HEK293 (cell line): ENCODE results near the gene DNAH8.

ENCODE experiments used
- CTCF ChIA-PET: fragments of 350-600 bp; formaldehyde crosslinking; extraction: SDS; loops from one replicate; lab custom pipeline; 2021; ENCODE audit warnings: antibody characterized with exemption; lab: Yijun Ruan, JAX
- POLR2A ChIA-PET: fragments of 300-600 bp; formaldehyde crosslinking; extraction: SDS; loops from one replicate; lab custom pipeline; 2020; ENCODE audit warnings: antibody characterized with exemption, inconsistent platforms; lab: Yijun Ruan, JAX
- H3K27ac ChIP-seq: fragments of 200-500 bp; sonication (Bioruptor generic); 2 replicates; pipeline ENCODE4 v1.5.1; 2014; ENCODE audit warnings: low read depth, low read length, control low read depth, inconsistent platforms; ENCODE audit errors: extremely low read depth
- H3K36me3 ChIP-seq, 2 experiments: fragments of 200-500 bp in 1 of 2; sonication (Bioruptor generic) in 1 of 2; 1 replicate in 1 of 2; 2 replicates in 1 of 2; pipeline ENCODE4 v1.5.1; 2014 to 2017; ENCODE audit warnings: inconsistent platforms in 2 of 2, low read length in 2 of 2; ENCODE audit not compliant: control insufficient read depth in 2 of 2, insufficient read depth in 1 of 2
- H3K4me1 ChIP-seq: fragments of 200-500 bp; sonication (Bioruptor generic); 2 replicates; pipeline ENCODE4 v1.5.1; 2014; ENCODE audit warnings: mild to moderate bottlenecking, low read length, inconsistent platforms; ENCODE audit not compliant: control insufficient read depth, insufficient read depth
- H3K4me3 ChIP-seq: 2 replicates; pipeline ENCODE4 v1.5.1; 2011; ENCODE audit warnings: low read depth, mild to moderate bottlenecking, control low read depth, low read length, moderate library complexity
- H3K9me3 ChIP-seq: fragments of 200-500 bp; sonication (Bioruptor generic); 2 replicates; pipeline ENCODE4 v1.5.1; 2014; ENCODE audit warnings: low read depth, low read length, inconsistent platforms; ENCODE audit not compliant: control insufficient read depth, insufficient read depth
- KLF10 ChIP-seq: fragments of 450-650 bp; IDR thresholded peaks from 2 replicates; pipeline ENCODE4 v1.5.1; 2018; ENCODE audit warnings: missing biosample characterization, mild to moderate bottlenecking, missing genetic modification characterization
- SALL2 ChIP-seq: fragments of 450-650 bp; formaldehyde crosslinking; IDR thresholded peaks from 2 replicates; pipeline ENCODE4 v1.5.0; 2017; ENCODE audit warnings: missing biosample characterization, mild to moderate bottlenecking, missing genetic modification characterization, borderline replicate concordance
- YY1 ChIP-seq: fragments of 450-650 bp; formaldehyde crosslinking; IDR thresholded peaks from 2 replicates; pipeline ENCODE4 v1.5.1; 2018; ENCODE audit warnings: missing biosample characterization, missing genetic modification characterization
- ZBTB21 ChIP-seq: fragments of 450-650 bp; formaldehyde crosslinking; IDR thresholded peaks from 2 replicates; pipeline ENCODE4 v1.5.1; 2017; ENCODE audit warnings: missing biosample characterization, missing genetic modification characterization
- ZBTB48 ChIP-seq: fragments of 450-650 bp; formaldehyde crosslinking; IDR thresholded peaks from 2 replicates; pipeline ENCODE4 v1.5.1; 2016; ENCODE audit warnings: missing biosample characterization, missing genetic modification characterization
- ZBTB8A ChIP-seq: fragments of 450-650 bp; formaldehyde crosslinking; IDR thresholded peaks from 2 replicates; pipeline ENCODE4 v1.5.1; 2016; ENCODE audit warnings: missing biosample characterization, missing genetic modification characterization
- ZNF121 ChIP-seq: fragments of 450-650 bp; formaldehyde crosslinking; IDR thresholded peaks from 2 replicates; pipeline ENCODE4 v1.5.1; 2016; ENCODE audit warnings: missing biosample characterization, missing genetic modification characterization
- ZNF16 ChIP-seq: fragments of 450-650 bp; formaldehyde crosslinking; IDR thresholded peaks from 2 replicates; pipeline ENCODE4 v1.5.1; 2016; ENCODE audit warnings: low read depth, missing biosample characterization, missing genetic modification characterization
- ZNF311 ChIP-seq: fragments of 450-650 bp; formaldehyde crosslinking; IDR thresholded peaks from 2 replicates; pipeline ENCODE4 v1.5.1; 2017; ENCODE audit warnings: missing biosample characterization, missing genetic modification characterization, borderline replicate concordance
- ZNF423 ChIP-seq: fragments of 450-650 bp; formaldehyde crosslinking; IDR thresholded peaks from 2 replicates; pipeline ENCODE4 v1.5.1; 2016; ENCODE audit warnings: missing biosample characterization, missing genetic modification characterization
- ZNF518A ChIP-seq: fragments of 450-650 bp; formaldehyde crosslinking; conservative IDR thresholded peaks from 2 replicates; pipeline ENCODE4 v1.5.1; 2016; ENCODE audit warnings: low read depth, missing biosample characterization, missing genetic modification characterization
- ZNF561 ChIP-seq: fragments of 450-650 bp; IDR thresholded peaks from 2 replicates; pipeline ENCODE4 v1.5.1; 2018; ENCODE audit warnings: missing biosample characterization, missing genetic modification characterization, borderline replicate concordance
- ZNF777 ChIP-seq: fragments of 450-650 bp; formaldehyde crosslinking; IDR thresholded peaks from 2 replicates; pipeline ENCODE4 v1.5.1; 2017; ENCODE audit warnings: missing biosample characterization, missing genetic modification characterization, borderline replicate concordance

DNAH8 gene

GRCh38 chr6:38857815-38858214, 142.7 kb downstream of the DNAH8 start:
- TF ChIP-seq YY1 (tag by site-specific recombination): no peak
- TF ChIP-seq ZNF561 (tag by site-specific recombination): no peak
- ChIA-PET CTCF (interaction anchor here (0.7 kb wide), 2 partner anchors 13 to 452 kb away, joined by 3 to 4 read pairs; no protein-coding TSS in a partner anchor), POLR2A (no interaction called here)
- Histone ChIP-seq H3K4me1 (no peaks in the 10 kb centered on the region), H3K27ac (no peak overlapping the region), H3K4me3 (no peak overlapping the region), H3K36me3 (no peaks in the 10 kb centered on the region), H3K9me3 (no peaks in the 10 kb centered on the region)

GRCh38 chr6:38860041-38860440, 144.9 kb downstream of the DNAH8 start:
- Histone ChIP-seq H3K4me1 (no peaks in the 10 kb centered on the region), H3K9me3 (no peaks in the 10 kb centered on the region), H3K4me3 (no peak overlapping the region)
- CTCF ChIA-PET: interaction anchor here (3.9 kb wide), 1 partner anchor 12 kb away, joined by 31 read pairs; no protein-coding TSS in a partner anchor
- POLR2A ChIA-PET: no interaction called here
- TF ChIP-seq ZNF777 (no peak), ZNF311 (tag by site-specific recombination) (no peak), ZBTB21 (tag by site-specific recombination) (no peak), ZNF121 (tag by site-specific recombination) (no peak)
- TF ChIP-seq, all 188 proteins: peak for 0
- H3K36me3 ChIP-seq: no peaks in the 10 kb centered on the region
- no peak overlapping the region for H3K27ac ChIP-seq

- Histone ChIP-seq H3K9me3 (no peaks in the 10 kb centered on the region), H3K27ac (no peak overlapping the region), H3K36me3 (no peaks in the 10 kb centered on the region), H3K4me1 (no peaks in the 10 kb centered on the region), H3K4me3 (no peak overlapping the region)
- ChIA-PET CTCF (interaction anchor here (1.1 to 3.9 kb wide), 2 partner anchors 10 to 449 kb away, joined by 4 to 31 read pairs; no protein-coding TSS in a partner anchor), POLR2A (no interaction called here)
- TF ChIP-seq ZNF16 (tag by site-specific recombination): no peak
- TF ChIP-seq SALL2 (tag by site-specific recombination): no peak
- no peak for TF ChIP-seq ZBTB48 (tag by site-specific recombination)
- TF ChIP-seq ZNF518A (tag by site-specific recombination): no peak
- no peak for TF ChIP-seq KLF10 (tag by site-specific recombination)
- TF ChIP-seq ZBTB8A (tag by site-specific recombination): no peak
- TF ChIP-seq YY1 (tag by site-specific recombination): no peak
- no peak for TF ChIP-seq ZNF423 (tag by site-specific recombination)
These were observed 146.9 kb downstream of the DNAH8 start for GRCh38 chr6:38861926-38862401.
